ENCODE measurements around the gene TBCD.
"Not testable (repeated sequence)": the region's sequence is repeated elsewhere in the genome, so short reads cannot be mapped to it uniquely, and the experiment has no call there.

Gene TBCD

GRCh38 chr17:82776454-82776853, 24.6 kb downstream of the TBCD start:
- TF ChIP-seq LEF1 (IDR thresholded peaks at IDR 0.05; ENCODE audit: borderline replicate concordance) (no peak), HDGF (IDR thresholded peaks at IDR 0.05; ENCODE audit: borderline replicate concordance) (no peak), NFRKB (IDR thresholded peaks at IDR 0.05) (no peak), PKNOX1 (IDR thresholded peaks at IDR 0.05) (no peak), TARDBP (IDR thresholded peaks at IDR 0.05) (no peak)
- DNase-seq (ENCODE audit: extremely low spot score) = no peak
- ChIA-PET CTCF (interaction anchor here (0.6 to 0.7 kb wide), 2 partner anchors 29 to 129 kb away, joined by 3 read pairs; no protein-coding TSS in a partner anchor), POLR2A (no interaction called here)

GRCh38 chr17:82777778-82778375, 26.0 kb downstream of the TBCD start:
- POLR2A ChIA-PET; DNase-seq (ENCODE audit: extremely low spot score): not testable (repeated sequence)
- CTCF ChIA-PET = interaction anchor here (0.9 kb wide), 1 partner anchor 59 kb away, joined by 4 read pairs; no protein-coding TSS in a partner anchor

- no peak for DNase-seq (ENCODE audit: extremely low spot score)
These were observed 27.7 kb downstream of the TBCD start for GRCh38 chr17:82779541-82779940.

GRCh38 chr17:82780195-82780594, 28.3 kb downstream of the TBCD start:
- ChIA-PET POLR2A (no interaction called here), CTCF (no interaction called here)
- DNase-seq (ENCODE audit: extremely low spot score) = no peak
- TF ChIP-seq ELF4 (IDR thresholded peaks at IDR 0.05) = no peak
- TF ChIP-seq SP1 (IDR thresholded peaks at IDR 0.05) = no peak
- no peak for TF ChIP-seq LEF1 (IDR thresholded peaks at IDR 0.05; ENCODE audit: borderline replicate concordance)

More at GRCh38 chr17:82779541-82779940, 27.7 kb downstream of the TBCD start:
- TF ChIP-seq SP1 (IDR thresholded peaks at IDR 0.05) (no peak), ELF4 (IDR thresholded peaks at IDR 0.05) (no peak), LEF1 (IDR thresholded peaks at IDR 0.05; ENCODE audit: borderline replicate concordance) (no peak), CTBP1 (IDR thresholded peaks at IDR 0.05; ENCODE audit: borderline replicate concordance) (no peak), HDGF (IDR thresholded peaks at IDR 0.05; ENCODE audit: borderline replicate concordance) (no peak), NFRKB (IDR thresholded peaks at IDR 0.05) (no peak), FOXA1 (IDR thresholded peaks at IDR 0.05) (no peak), ZNF384 (IDR thresholded peaks at IDR 0.05) (no peak), PKNOX1 (IDR thresholded peaks at IDR 0.05) (no peak), L3MBTL2 (conservative IDR thresholded peaks at IDR 0.05) (no peak), ARNT (IDR thresholded peaks at IDR 0.05) (no peak), FOXK2 (IDR thresholded peaks at IDR 0.05) (no peak), SUZ12 (IDR thresholded peaks at IDR 0.05) (no peak), BHLHE40 (IDR thresholded peaks at IDR 0.05; ENCODE audit: borderline replicate concordance) (no peak), TARDBP (IDR thresholded peaks at IDR 0.05) (no peak), FOXM1 (IDR thresholded peaks at IDR 0.05; ENCODE audit: borderline replicate concordance) (no peak)
- ChIA-PET CTCF (no interaction called here), POLR2A (no interaction called here)

GRCh38 chr17:82780971-82781893, 29.4 kb downstream of the TBCD start:
- CTCF ChIA-PET = interaction anchor here (1.0 kb wide), 1 partner anchor 136 kb away, joined by 6 read pairs; no protein-coding TSS in a partner anchor
- DNase-seq (ENCODE audit: extremely low spot score) = no peak
- no peak for TF ChIP-seq FOXK2 (IDR thresholded peaks at IDR 0.05)
- peak; percentile 29; the same call in 1 of the 2 replicates for TF ChIP-seq HDGF (IDR thresholded peaks at IDR 0.05; ENCODE audit: borderline replicate concordance)
- POLR2A ChIA-PET = no interaction called here

GRCh38 chr17:82781894-82782274, 30.0 kb downstream of the TBCD start:
- DNase-seq (ENCODE audit: extremely low spot score) = peak; percentile 92
- ChIA-PET CTCF (interaction anchor here (0.6 to 1.0 kb wide), 4 partner anchors 31 to 573 kb away, joined by 3 to 6 read pairs (median 4); no protein-coding TSS in a partner anchor), POLR2A (no interaction called here)
- no peak for TF ChIP-seq CTBP1 (IDR thresholded peaks at IDR 0.05; ENCODE audit: borderline replicate concordance)
- TF ChIP-seq NFRKB (IDR thresholded peaks at IDR 0.05) = no peak
- no peak for TF ChIP-seq ELF4 (IDR thresholded peaks at IDR 0.05)
- TF ChIP-seq FOXM1 (IDR thresholded peaks at IDR 0.05; ENCODE audit: borderline replicate concordance) = no peak
- no peak for TF ChIP-seq L3MBTL2 (conservative IDR thresholded peaks at IDR 0.05)
- TF ChIP-seq ZNF384 (IDR thresholded peaks at IDR 0.05) = no peak

- no peak for TF ChIP-seq FOXK2 (IDR thresholded peaks at IDR 0.05)
- TF ChIP-seq SP1 (IDR thresholded peaks at IDR 0.05) = no peak
- TF ChIP-seq SUZ12 (IDR thresholded peaks at IDR 0.05) = no peak
- TF ChIP-seq LEF1 (IDR thresholded peaks at IDR 0.05; ENCODE audit: borderline replicate concordance) = no peak
- TF ChIP-seq PKNOX1 (IDR thresholded peaks at IDR 0.05) = no peak
These were observed 30.9 kb downstream of the TBCD start for GRCh38 chr17:82782657-82783207.

More at GRCh38 chr17:82782657-82783207, 30.9 kb downstream of the TBCD start:
- ChIA-PET POLR2A (no interaction called here), CTCF (no interaction called here)
- DNase-seq (ENCODE audit: extremely low spot score) = no peak

Data from HEK293T (cell line).